Fibroblast of skin of back (primary cell): ENCODE measurements around the gene DHRS1.

Experiments used
- DNase-seq: peaks from one replicate; pipeline ENCODE4 v3.0.0-alpha.2; 2013

Gene DHRS1

DNA sequence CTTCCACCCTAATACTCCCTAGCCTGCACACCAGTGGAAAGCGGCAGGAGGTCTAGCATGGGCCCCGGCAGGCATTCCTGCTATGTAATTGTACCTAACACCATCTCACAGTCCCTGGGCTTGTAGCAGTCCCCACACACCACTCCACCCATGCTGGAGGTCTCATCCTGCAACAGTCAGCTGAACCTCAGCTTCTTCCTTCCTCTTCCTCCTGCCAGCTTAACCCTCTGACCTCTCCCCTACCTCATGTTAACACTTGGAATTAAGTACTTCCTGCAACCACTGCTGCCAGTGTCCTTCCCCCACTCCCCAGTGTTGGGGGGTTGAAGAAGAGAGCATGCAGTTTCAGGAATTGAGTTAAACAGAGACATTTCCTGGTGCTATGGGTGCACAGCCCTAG lies 27.7 kb upstream of the DHRS1 start:
- DNase-seq, result no peak

GRCh38 chr14:24325963-24326362 lies 26.4 kb upstream of the DHRS1 start:
- DNase-seq, result no peak

DNA sequence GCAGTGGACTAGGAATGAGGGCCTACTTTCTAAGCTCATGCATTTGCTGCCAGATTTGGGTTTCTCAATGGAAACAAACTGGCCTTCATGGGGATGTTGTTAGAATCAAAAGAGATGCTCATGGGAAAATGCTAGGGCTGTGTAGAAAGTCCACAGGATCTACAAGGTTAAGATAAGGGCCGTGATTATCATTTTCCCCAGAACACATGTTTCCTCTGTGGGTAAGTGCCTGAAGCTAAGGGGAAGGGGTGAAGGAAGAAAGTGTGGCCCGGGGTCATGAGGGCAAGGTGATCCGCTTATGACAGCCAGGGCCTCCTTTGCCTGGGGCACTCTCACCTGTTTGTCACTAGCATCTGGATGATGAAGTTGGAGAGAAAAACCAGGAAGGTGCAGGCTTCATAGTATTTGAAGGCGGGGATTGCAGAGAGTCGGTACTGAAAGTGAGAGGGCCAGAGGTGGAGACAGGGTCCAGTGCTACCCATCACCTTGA lies 25.5 kb upstream of the DHRS1 start:
- DNase-seq, result no peak

DNA sequence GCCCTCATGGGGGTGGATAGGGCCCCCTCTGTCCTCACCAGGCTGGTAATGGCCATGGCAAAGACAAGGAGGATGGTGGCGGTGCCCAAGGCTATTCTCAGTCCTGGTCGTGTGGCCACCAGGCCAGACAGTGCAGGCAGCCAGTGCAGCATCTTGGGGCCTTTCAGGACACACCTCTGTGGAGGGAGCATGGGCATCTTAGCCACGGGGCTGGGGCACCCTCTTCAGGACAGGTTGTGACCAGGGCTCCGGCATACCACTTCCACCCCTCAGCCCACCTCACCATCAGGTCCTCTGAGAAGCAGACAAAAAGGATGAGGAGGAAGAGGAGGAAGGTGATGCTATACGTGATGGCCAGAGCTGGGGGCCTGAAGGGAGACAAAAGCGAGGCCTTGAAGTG lies 24.4 kb upstream of the DHRS1 start:
- no peak for DNase-seq

DNA sequence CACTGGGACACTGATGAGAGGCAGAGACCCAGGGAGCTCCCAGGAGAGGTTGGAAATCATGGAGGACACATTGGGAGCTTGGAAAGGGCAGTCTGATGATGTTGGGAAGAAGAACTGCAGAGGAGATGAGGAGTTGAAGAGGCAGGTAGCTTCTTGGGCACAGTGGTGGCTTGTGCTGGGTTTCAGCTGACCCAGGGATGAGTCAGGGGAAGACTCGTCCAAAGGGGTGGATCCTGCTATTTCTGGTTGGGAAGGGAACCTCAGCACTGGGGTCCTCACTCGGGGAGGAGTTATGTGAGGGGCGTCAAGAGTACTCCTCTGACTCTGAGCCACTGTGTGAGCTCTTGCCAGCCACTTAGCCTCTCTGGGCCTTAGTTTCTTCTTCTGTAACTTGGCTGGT lies 23.8 kb upstream of the DHRS1 start:
- DNase-seq, result no peak

DNA sequence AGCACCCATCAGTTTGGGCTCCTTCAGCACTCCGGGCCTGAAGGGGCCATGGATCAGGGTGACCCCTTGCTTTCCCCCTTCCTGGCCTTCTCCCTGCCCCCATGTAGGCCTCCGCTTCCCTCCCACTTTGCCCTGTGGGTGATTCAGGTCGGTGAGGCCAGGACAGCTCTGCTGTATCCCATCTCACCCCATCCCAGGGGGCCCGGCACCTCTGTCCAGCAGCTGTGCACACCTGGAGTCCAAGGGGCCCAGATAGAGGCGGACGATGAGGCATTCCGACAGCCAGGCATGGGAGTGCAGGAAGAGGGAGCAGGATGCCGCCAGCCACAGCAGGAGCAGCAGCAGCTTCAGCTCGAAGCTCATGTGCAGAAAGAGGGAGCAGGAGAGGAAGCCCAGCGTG lies 23.1 kb upstream of the DHRS1 start:
- no peak for DNase-seq

GRCh38 chr14:24321212-24321975 lies 21.8 kb upstream of the DHRS1 start:
- peak; percentile 18 for DNase-seq

GRCh38 chr14:24317141-24317928 lies 17.8 kb upstream of the DHRS1 start:
- DNase-seq, result peak; percentile 44

DNA sequence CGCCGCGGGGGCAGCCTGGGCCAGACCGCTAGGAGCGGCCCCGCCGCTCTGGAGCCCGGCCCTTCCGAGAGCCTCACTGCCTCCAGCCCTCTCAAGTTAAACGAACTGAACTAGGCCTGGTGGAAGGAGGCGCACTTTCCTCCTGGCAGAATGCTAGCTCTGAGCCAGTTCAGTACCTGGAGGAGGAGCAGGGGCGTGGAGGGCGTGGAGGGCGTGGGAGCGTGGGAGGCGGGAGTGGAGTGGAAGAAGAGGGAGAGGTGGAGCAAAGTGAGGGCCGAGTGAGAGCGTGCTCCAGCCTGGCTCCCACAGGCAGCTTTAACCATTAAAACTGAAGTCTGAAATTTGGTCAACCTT lies 17.0 kb upstream of the DHRS1 start:
- no peak for DNase-seq

DNA sequence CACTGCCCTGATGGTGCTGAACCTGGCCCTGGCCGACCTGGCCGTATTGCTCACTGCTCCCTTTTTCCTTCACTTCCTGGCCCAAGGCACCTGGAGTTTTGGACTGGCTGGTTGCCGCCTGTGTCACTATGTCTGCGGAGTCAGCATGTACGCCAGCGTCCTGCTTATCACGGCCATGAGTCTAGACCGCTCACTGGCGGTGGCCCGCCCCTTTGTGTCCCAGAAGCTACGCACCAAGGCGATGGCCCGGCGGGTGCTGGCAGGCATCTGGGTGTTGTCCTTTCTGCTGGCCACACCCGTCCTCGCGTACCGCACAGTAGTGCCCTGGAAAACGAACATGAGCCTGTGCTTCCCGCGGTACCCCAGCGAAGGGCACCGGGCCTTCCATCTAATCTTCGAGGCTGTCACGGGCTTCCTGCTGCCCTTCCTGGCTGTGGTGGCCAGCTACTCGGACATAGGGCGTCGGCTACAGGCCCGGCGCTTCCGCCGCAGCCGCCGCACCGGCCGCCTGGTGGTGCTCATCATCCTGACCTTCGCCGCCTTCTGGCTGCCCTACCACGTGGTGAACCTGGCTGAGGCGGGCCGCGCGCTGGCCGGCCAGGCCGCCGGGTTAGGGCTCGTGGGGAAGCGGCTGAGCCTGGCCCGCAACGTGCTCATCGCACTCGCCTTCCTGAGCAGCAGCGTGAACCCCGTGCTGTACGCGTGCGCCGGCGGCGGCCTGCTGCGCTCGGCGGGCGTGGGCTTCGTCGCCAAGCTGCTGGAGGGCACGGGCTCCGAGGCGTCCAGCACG lies 16.4 kb upstream of the DHRS1 start:
- DNase-seq, result peak; percentile 24

GRCh38 chr14:24315243-24315806 lies 15.7 kb upstream of the DHRS1 start:
- DNase-seq, result no peak

DNA sequence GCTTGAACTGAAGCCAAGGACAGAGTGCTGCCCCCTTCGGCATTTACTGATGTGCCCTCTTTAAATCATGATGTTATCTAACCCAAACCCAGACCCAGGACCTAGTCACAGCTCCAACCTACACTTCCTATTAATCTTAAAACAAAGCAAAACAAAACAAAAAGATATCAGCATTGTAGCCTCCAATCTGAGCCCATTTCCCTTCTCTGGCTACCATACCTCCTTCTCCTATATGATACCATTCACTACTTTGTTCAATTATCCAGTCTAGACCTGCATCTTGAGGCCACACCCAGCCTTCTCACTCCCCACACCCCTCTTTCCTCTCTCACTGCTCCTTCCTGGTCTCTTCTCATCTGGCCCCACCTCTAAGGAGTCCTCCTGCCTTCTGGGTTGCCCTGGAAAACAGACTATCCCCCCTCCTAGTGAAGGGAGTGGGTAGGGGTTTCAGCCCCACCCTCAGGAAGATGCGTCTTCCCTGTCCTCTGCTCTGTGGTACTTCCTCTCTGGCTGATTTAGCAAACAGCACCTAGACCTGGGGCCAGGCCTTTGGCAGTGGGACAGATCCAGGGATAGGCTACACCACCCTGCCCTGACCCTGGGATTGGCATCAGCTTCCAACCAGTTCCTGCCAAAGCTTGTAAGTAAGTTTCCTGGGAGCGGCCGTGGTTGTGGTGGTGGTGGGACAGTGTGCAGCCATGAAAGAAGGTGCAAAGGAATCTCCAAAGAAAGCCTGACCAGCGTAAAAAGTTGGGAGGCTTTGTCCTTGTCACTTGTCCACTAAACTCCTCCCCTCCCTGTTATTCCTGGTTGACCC lies 15.0 kb upstream of the DHRS1 start:
- no peak for DNase-seq

DNA sequence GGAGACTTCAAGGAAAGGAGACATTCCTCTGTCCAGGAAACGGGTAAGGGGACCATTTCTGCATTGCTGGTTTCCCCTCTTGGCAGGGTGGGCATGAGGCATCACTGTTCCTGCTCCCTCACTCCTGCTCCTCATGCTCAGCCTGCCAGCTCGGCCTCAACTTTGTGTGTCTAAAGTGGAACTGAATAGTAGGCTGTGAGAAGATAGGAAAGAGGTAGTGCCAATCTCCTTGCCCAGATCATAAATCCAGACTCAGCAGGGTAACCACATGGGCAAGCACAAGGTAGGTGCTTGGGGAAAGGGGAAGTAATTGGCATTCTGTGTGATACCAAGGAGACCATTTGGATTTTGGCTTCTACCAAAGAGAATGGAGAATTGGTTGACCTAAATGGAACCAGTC lies 14.3 kb upstream of the DHRS1 start:
- no peak for DNase-seq

GRCh38 chr14:24312736-24313507 lies 13.3 kb upstream of the DHRS1 start:
- DNase-seq, result no peak

DNA sequence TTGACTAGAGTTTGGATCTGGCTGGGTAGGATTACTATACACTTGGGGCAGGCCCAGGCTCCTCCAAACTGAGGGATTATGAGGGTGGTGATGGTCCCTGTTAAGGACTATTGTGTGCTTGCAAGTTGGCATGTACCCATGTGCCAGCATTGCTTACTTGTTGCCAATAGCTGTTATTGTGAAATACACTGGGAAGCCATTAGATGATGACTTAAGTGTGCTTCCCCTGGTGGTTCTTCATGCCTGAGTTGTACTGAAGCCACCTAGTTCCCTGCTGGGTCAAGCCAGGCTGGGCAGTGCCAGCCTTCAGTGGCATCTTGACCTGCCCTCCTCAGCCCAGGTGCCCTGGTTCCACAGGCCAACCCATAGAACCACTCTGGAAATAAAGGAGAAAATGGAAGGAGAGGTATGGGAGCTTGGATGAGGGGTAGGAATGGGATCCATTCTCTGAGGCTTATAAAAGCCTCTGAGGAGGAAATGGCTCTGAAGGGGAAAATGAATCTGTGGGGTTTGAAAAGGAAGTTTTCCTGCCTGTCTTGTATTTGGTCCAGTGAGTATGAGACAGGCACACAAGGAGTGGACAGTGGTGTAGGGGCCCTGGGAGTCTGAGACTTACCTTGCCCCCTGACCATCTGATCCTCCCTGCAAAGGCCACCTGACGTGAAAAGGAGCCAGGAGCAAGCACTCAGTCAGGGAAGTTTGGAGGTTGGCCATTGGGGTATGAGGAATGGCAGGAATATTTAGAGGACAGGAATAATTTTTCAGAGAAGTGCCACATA lies 12.4 kb upstream of the DHRS1 start:
- DNase-seq, result no peak

DNA sequence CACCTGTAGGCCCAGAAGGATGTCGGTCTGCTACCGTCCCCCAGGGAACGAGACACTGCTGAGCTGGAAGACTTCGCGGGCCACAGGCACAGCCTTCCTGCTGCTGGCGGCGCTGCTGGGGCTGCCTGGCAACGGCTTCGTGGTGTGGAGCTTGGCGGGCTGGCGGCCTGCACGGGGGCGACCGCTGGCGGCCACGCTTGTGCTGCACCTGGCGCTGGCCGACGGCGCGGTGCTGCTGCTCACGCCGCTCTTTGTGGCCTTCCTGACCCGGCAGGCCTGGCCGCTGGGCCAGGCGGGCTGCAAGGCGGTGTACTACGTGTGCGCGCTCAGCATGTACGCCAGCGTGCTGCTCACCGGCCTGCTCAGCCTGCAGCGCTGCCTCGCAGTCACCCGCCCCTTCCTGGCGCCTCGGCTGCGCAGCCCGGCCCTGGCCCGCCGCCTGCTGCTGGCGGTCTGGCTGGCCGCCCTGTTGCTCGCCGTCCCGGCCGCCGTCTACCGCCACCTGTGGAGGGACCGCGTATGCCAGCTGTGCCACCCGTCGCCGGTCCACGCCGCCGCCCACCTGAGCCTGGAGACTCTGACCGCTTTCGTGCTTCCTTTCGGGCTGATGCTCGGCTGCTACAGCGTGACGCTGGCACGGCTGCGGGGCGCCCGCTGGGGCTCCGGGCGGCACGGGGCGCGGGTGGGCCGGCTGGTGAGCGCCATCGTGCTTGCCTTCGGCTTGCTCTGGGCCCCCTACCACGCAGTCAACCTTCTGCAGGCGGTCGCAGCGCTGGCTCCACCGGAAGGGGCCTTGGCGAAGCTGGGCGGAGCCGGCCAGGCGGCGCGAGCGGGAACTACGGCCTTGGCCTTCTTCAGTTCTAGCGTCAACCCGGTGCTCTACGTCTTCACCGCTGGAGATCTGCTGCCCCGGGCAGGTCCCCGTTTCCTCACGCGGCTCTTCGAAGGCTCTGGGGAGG lies 11.3 kb upstream of the DHRS1 start, which contains the start of gene LTB4R:
TSS of gene LTB4R (plus strand) at position 857 of the 959 bp plus-strand sequence. CDS start 4,150 bp downstream, outside the sequence.
- DNase-seq, result peak; percentile 67

DNA sequence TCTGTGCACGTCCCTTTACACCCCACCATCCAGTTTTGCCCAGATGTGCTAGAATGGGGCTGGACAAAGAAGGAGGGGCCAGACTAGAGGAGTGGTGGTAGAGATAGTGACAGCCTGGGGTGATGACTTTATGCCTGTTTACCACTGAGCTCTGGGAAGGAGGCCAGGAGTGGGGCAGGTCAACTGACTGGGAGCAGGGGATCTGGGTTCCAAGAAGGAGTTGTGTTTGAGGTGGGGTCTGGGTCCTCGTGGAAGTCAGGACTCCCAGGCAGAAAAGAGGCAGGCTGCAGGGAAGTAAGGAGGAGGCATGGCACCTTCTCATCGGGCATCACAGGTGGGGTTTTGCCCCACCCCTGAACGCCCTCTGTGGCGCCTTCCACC lies 10.7 kb upstream of the DHRS1 start:
- DNase-seq, result no peak

DNA sequence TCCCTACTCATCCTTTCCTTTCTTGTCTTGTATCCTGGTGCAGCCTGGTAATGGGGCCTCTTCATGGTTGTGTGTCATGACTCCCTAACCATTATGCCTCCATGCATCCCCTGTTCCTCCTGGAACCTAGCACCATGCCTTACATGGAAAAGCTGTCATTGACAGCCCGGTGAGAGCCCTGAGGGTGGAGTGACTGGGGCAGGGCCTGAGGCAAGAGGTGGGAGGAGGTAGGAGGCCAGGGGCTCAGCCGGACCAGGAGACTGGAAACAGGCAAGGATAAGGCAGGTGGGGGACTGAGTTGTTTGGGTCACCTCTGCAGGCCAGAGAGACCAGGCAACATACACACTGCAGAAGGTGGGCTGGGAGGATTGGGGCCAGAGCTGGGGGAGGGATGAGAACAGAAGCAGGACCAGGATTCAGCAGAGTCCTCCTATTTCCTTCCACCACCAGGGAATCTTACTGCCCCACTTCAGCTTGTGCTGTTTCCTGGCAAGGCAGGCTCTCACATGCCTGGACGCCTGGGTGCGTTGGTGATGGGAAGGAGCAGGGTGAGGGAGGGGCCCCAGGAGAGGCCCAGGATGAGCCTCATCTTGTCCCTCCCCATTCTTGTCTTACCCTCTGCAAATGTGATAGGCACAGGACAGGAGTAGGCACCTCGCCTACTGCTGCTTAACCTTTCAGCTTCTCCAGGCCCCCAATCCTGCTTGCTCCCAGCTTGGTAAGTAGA lies 10.1 kb upstream of the DHRS1 start, which contains the start of gene LTB4R2:
TSS of gene LTB4R2 (plus strand) at position 603 of the 727 bp plus-strand sequence. CDS start 525 bp downstream, outside the sequence.
- DNase-seq, result no peak
